CD4-positive, alpha-beta memory T cell (primary cell): ENCODE results near the gene ERBB4. TPM values are rescaled to one million over a fixed set of nuclear protein-coding genes. Genes with fewer than 3 reads are reported as not detected.

Experiments
- CTCF ChIA-PET: fragments of 350-600 bp; sonication (Branson Sonifier 250); formaldehyde crosslinking; loops from one replicate; lab custom pipeline; 2021; ENCODE audit warnings: inconsistent platforms; ENCODE audit not compliant: partially characterized antibody; lab: Charles Lee
- POLR2A ChIA-PET: fragments of 350-600 bp; sonication (Branson Sonifier 250); formaldehyde crosslinking; loops from one replicate; lab custom pipeline; 2021; ENCODE audit not compliant: partially characterized antibody; lab: Charles Lee
- DNase-seq, 5 donors: peaks; one replicate each; pipeline versions ENCODE4 v3.0.0 to v3.0.0-alpha.2; 2020 to 2022; ENCODE audit warnings: mixed read lengths in 1 of 5
- H3K27ac ChIP-seq: one replicate; pipeline ENCODE4 v1.7.0; 2013; ENCODE audit warnings: low read depth, low read length
- H3K27me3 ChIP-seq: 2 replicates; pipeline ENCODE4 v1.7.0; 2013; ENCODE audit warnings: mild to moderate bottlenecking, low read length, moderate library complexity; ENCODE audit not compliant: insufficient read depth
- H3K36me3 ChIP-seq: 2 replicates; pipeline ENCODE4 v1.7.0; 2013; ENCODE audit warnings: mild to moderate bottlenecking, low read length, moderate library complexity; ENCODE audit not compliant: insufficient read depth
- H3K4me1 ChIP-seq: 2 replicates; pipeline ENCODE4 v1.7.0; 2013; ENCODE audit warnings: mild to moderate bottlenecking, low read length, moderate library complexity; ENCODE audit not compliant: insufficient read depth
- H3K4me3 ChIP-seq, 2 donors: one replicate each; pipeline ENCODE4 v1.7.0; 2013; ENCODE audit warnings: low read length in 2 of 2, mild to moderate bottlenecking in 1 of 2
- H3K9me3 ChIP-seq, 2 donors: one replicate each; pipeline ENCODE4 v1.7.0; 2013; ENCODE audit warnings: low read length in 2 of 2, control low read depth in 1 of 2; ENCODE audit not compliant: control insufficient read depth in 1 of 2
- H3K27ac Mint-ChIP-seq, 7 donors: one replicate each; pipeline ENCODE4 v1.8.0; 2020 to 2021; ENCODE audit warnings: mixed read lengths in 7 of 7, mild to moderate bottlenecking in 6 of 7, inconsistent platforms in 3 of 7, moderate library complexity in 3 of 7
- H3K27me3 Mint-ChIP-seq, 2 donors: one replicate each; pipeline ENCODE4 v1.8.0; 2020 to 2021; ENCODE audit warnings: mixed read lengths in 2 of 2
- H3K36me3 Mint-ChIP-seq, 2 donors: one replicate each; pipeline ENCODE4 v1.8.0; 2020 to 2021; ENCODE audit warnings: mixed read lengths in 2 of 2, inconsistent platforms in 1 of 2, mild to moderate bottlenecking in 1 of 2
- H3K4me1 Mint-ChIP-seq, 4 donors: one replicate each; pipeline ENCODE4 v1.8.0; 2020 to 2021; ENCODE audit warnings: mixed read lengths in 4 of 4, mild to moderate bottlenecking in 1 of 4
- H3K4me3 Mint-ChIP-seq, 8 donors: one replicate each; pipeline ENCODE4 v1.8.0; 2020 to 2021; ENCODE audit warnings: mixed read lengths in 8 of 8, mild to moderate bottlenecking in 7 of 8, moderate library complexity in 6 of 8, inconsistent platforms in 3 of 8
- H3K9me3 Mint-ChIP-seq, 8 donors: one replicate each; pipeline ENCODE4 v1.8.0; 2020 to 2021; ENCODE audit warnings: mixed read lengths in 8 of 8, mild to moderate bottlenecking in 5 of 8, inconsistent platforms in 3 of 8, moderate library complexity in 1 of 8
- intact Hi-C: fragments of 100-400 bp; cut with micrococcal nuclease; formaldehyde crosslinking; loops from one replicate; pipeline ENCODE4 v1.15.1; 2023
- polyA plus RNA-seq, 2 donors: library from polyadenylated mRNA; unstranded; fragments of 300-500 nt; fragmentation: Illumina TruSeq; gene quantifications; one replicate each; pipeline ENCODE4 v1.2.3, GENCODE V29; 2021
- total RNA-seq, 2 experiments: library from RNA; stranded (reverse); gene quantifications; one replicate each; pipeline ENCODE4 v1.2.3, GENCODE V29; 2021

ERBB4 gene
- total and polyA plus RNA-seq, 4 experiments from 2014 or later: not detected

GRCh38 chr2:211957799-211958198 lies 580.8 kb downstream of the ERBB4 start:
- Mint-ChIP-seq H3K36me3 (no peaks in the 10 kb centered on the region), H3K9me3 (peaks cover 0 to 6% (median under 1%) of the 10 kb centered on the region in 8 donors), H3K4me3 (no peak overlapping the region), H3K4me1 (no peaks in the 10 kb centered on the region), H3K27me3 (no peaks in the 10 kb centered on the region), H3K27ac (no peak overlapping the region)
- Histone ChIP-seq H3K4me1 (no peaks in the 10 kb centered on the region), H3K4me3 (no peak overlapping the region), H3K36me3 (no peaks in the 10 kb centered on the region), H3K27me3 (no peaks in the 10 kb centered on the region), H3K9me3 (no peaks in the 10 kb centered on the region), H3K27ac (no peak overlapping the region)
- CTCF ChIA-PET: no interaction called here
- DNase-seq: no peak
- POLR2A ChIA-PET: no interaction called here
- intact Hi-C loops: no loop called here

- Mint-ChIP-seq H3K27me3 (no peaks in the 10 kb centered on the region), H3K36me3 (no peaks in the 10 kb centered on the region), H3K27ac (no peak overlapping the region), H3K4me1 (no peaks in the 10 kb centered on the region), H3K9me3 (peaks cover 0 to 9% (median 3%) of the 10 kb centered on the region in 8 donors), H3K4me3 (no peak overlapping the region)
- H3K9me3 ChIP-seq: no peaks in the 10 kb centered on the region
- no peaks in the 10 kb centered on the region for H3K4me1 ChIP-seq
- H3K27me3 ChIP-seq: no peaks in the 10 kb centered on the region
- CTCF ChIA-PET: no interaction called here
- no peak overlapping the region for H3K4me3 ChIP-seq
- no peaks in the 10 kb centered on the region for H3K36me3 ChIP-seq
- intact Hi-C loops: no loop called here
- H3K27ac ChIP-seq: no peak overlapping the region
- POLR2A ChIA-PET: no interaction called here
- DNase-seq: no peak
Observed at GRCh38 chr2:211955648-211956047, 583.0 kb downstream of the ERBB4 start.

- POLR2A ChIA-PET: no interaction called here
- Mint-ChIP-seq H3K9me3 (peaks cover 2 to 11% (median 7%) of the 10 kb centered on the region in 8 donors), H3K4me3 (no peak overlapping the region), H3K27me3 (no peaks in the 10 kb centered on the region), H3K4me1 (no peaks in the 10 kb centered on the region), H3K27ac (no peak overlapping the region), H3K36me3 (no peaks in the 10 kb centered on the region)
- H3K27ac ChIP-seq: no peak overlapping the region
- no peaks in the 10 kb centered on the region for H3K4me1 ChIP-seq
- H3K9me3 ChIP-seq: no peaks in the 10 kb centered on the region
- no peak overlapping the region for H3K4me3 ChIP-seq
- H3K27me3 ChIP-seq: no peaks in the 10 kb centered on the region
- no peaks in the 10 kb centered on the region for H3K36me3 ChIP-seq
- no peak for DNase-seq
- intact Hi-C loops: no loop called here
- CTCF ChIA-PET: no interaction called here
Observed at GRCh38 chr2:211948932-211949331, 589.7 kb downstream of the ERBB4 start.

- intact Hi-C loops: no loop called here
- CTCF ChIA-PET: no interaction called here
Observed at GRCh38 chr2:211946960-211947359, 591.6 kb downstream of the ERBB4 start.

GRCh38 chr2:211944572-211944971 lies 594.0 kb downstream of the ERBB4 start:
- DNase-seq: no peak
- no peak overlapping the region for H3K27ac ChIP-seq
- ChIA-PET POLR2A (no interaction called here), CTCF (no interaction called here)
- Mint-ChIP-seq H3K27ac (no peak overlapping the region), H3K4me3 (no peak overlapping the region), H3K27me3 (no peaks in the 10 kb centered on the region), H3K4me1 (no peaks in the 10 kb centered on the region), H3K36me3 (no peaks in the 10 kb centered on the region), H3K9me3 (peaks cover 0 to 10% (median 4%) of the 10 kb centered on the region in 8 donors)
- intact Hi-C loops: no loop called here
- H3K36me3 ChIP-seq: no peaks in the 10 kb centered on the region
- no peak overlapping the region for H3K4me3 ChIP-seq
- H3K27me3 ChIP-seq: no peaks in the 10 kb centered on the region
- H3K4me1 ChIP-seq: no peaks in the 10 kb centered on the region
- H3K9me3 ChIP-seq: no peaks in the 10 kb centered on the region

More at GRCh38 chr2:211946960-211947359, 591.6 kb downstream of the ERBB4 start:
- Histone ChIP-seq H3K4me1 (no peaks in the 10 kb centered on the region), H3K27me3 (no peaks in the 10 kb centered on the region), H3K4me3 (no peak overlapping the region), H3K27ac (no peak overlapping the region), H3K36me3 (no peaks in the 10 kb centered on the region), H3K9me3 (no peaks in the 10 kb centered on the region)
- H3K4me3 Mint-ChIP-seq: no peak overlapping the region
- H3K36me3 Mint-ChIP-seq: no peaks in the 10 kb centered on the region
- no peaks in the 10 kb centered on the region for H3K27me3 Mint-ChIP-seq
- peaks cover under 1 to 11% (median 5%) of the 10 kb centered on the region in 8 donors for H3K9me3 Mint-ChIP-seq
- no peaks in the 10 kb centered on the region for H3K4me1 Mint-ChIP-seq
- H3K27ac Mint-ChIP-seq: no peak overlapping the region
- DNase-seq: no peak
- POLR2A ChIA-PET: interaction anchor here (0.6 kb wide), 1 partner anchor 50 kb away, joined by 4 read pairs; no protein-coding TSS in a partner anchor

GRCh38 chr2:211942153-211942552 lies 596.4 kb downstream of the ERBB4 start:
- no peaks in the 10 kb centered on the region for H3K9me3 ChIP-seq
- Mint-ChIP-seq H3K9me3 (peaks cover 0 to 5% (median 0%) of the 10 kb centered on the region in 8 donors), H3K27me3 (no peaks in the 10 kb centered on the region), H3K36me3 (no peaks in the 10 kb centered on the region), H3K27ac (no peak overlapping the region), H3K4me1 (no peaks in the 10 kb centered on the region), H3K4me3 (no peak overlapping the region)
- H3K4me1 ChIP-seq: no peaks in the 10 kb centered on the region
- CTCF ChIA-PET: no interaction called here
- no peaks in the 10 kb centered on the region for H3K27me3 ChIP-seq
- H3K36me3 ChIP-seq: no peaks in the 10 kb centered on the region
- DNase-seq: no peak
- intact Hi-C loops: no loop called here
- no peak overlapping the region for H3K4me3 ChIP-seq
- no peak overlapping the region for H3K27ac ChIP-seq
- POLR2A ChIA-PET: no interaction called here

GRCh38 chr2:211941216-211941747 lies 597.3 kb downstream of the ERBB4 start:
- POLR2A ChIA-PET: no interaction called here

More at GRCh38 chr2:211941216-211941747, 597.3 kb downstream of the ERBB4 start:
- H3K27me3 Mint-ChIP-seq: no peaks in the 10 kb centered on the region
- H3K9me3 ChIP-seq: no peaks in the 10 kb centered on the region
- no peaks in the 10 kb centered on the region for H3K4me1 ChIP-seq
- no peaks in the 10 kb centered on the region for H3K36me3 Mint-ChIP-seq
- no peaks in the 10 kb centered on the region for H3K36me3 ChIP-seq
- no peaks in the 10 kb centered on the region for H3K27me3 ChIP-seq
- no peak overlapping the region for H3K4me3 Mint-ChIP-seq
- DNase-seq: no peak
- intact Hi-C loops: no loop called here
- no peaks in the 10 kb centered on the region for H3K4me1 Mint-ChIP-seq
- H3K27ac ChIP-seq: no peak overlapping the region
- H3K27ac Mint-ChIP-seq: no peak overlapping the region
- CTCF ChIA-PET: no interaction called here
- H3K4me3 ChIP-seq: no peak overlapping the region
- H3K9me3 Mint-ChIP-seq: peaks cover 0 to 5% (median 0%) of the 10 kb centered on the region in 8 donors
